Nucleus accumbens (tissue), 56 donors: ENCODE results near the gene LEMD1.
"Not testable (repeated sequence)": the region's sequence is repeated elsewhere in the genome, so short reads cannot be mapped to it uniquely, and the experiment has no call there.

Source experiments
- DNase-seq, 56 donors: peaks; one replicate each; lab custom pipeline; 2025; lab: John Stamatoyannopoulos, UW

Gene LEMD1

GRCh38 chr1:205382990-205383389, 38.9 kb downstream of the LEMD1 start:
- not testable (repeated sequence) for DNase-seq

GRCh38 chr1:205382561-205382960, 39.3 kb downstream of the LEMD1 start:
- no peak for DNase-seq

- DNase-seq = no peak
These were observed 40.6 kb downstream of the LEMD1 start for GRCh38 chr1:205381305-205381704.

DNA sequence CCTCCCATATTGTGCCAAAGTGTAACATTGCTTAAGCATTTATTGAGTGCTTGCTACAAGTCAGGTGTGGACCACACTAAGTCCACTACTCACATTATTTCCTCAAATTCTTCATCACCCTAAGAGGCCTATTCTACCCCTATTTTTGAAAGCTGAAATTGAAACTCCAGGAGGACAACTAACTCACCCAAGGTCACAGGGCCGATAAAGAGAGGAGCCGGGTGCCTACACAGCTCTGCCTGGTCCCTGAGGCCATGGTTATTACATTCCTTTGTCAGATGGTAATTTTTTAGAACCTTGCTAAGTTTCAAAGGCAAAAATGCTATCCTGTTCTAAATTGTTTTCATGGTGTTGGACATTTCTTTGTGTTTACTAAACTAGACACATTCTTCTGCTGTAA, 41.0 kb downstream of the LEMD1 start:
- no peak for DNase-seq

DNA sequence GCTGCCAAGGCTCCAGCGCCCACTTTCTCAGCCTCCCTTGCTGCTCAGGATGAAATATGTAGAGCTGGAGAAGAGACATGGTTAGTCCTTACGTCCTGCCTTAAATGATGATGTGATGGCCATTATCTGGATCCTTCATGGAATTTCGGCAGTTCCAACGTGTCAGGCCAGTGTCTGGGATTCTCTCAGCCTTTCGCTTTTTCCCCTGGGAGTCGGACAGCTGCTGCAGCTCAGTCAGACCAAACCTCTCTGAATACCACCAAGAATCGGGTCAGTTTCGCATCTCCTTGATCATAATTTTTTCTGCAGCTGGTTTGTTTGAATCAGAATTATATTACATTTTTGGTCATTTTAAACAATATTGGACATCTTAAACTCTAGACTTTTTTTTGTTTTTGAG, 42.8 kb downstream of the LEMD1 start:
- no peak for DNase-seq

- DNase-seq = no peak
These were observed 44.5 kb downstream of the LEMD1 start for GRCh38 chr1:205377355-205377754.

GRCh38 chr1:205376739-205377138, 45.1 kb downstream of the LEMD1 start:
- peak in 14 of 56 donors; percentile 18 to 67 (median 44) for DNase-seq

DNA sequence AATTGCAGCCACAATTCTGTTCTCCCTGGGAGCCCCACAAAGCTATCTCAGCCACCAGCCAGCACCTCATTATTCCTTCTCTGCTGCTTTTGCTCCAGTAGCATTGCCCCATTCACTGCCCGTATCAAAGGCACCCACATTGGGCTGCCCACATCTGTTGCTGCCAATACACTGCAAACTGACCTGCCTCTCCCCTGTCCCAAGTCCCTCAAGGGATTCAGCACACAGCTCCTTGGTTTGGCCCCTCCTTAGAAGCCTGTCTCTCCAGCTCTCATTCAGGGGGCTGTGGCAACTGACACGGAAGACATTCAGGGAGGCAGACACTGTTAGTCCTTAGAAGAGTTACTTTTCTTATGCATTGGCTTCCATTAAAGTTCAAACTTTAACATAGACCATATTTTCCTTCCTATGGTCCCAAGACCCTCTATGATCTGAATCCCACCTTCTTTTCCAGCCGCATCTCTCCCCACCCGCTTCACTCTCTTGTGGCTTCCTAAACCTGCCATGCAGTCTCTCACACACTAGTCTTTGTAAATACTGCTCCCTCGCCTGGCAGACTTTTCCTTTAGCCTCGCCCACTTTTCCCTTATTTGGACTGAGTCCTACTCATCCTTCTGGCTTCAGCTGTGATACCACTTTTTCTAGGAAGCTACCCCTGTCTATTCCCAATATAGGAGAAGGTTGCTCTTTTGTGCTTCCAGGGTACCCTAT, 45.9 kb downstream of the LEMD1 start:
- peak in 2 of 56 donors; percentile 19 to 39 for DNase-seq

DNA sequence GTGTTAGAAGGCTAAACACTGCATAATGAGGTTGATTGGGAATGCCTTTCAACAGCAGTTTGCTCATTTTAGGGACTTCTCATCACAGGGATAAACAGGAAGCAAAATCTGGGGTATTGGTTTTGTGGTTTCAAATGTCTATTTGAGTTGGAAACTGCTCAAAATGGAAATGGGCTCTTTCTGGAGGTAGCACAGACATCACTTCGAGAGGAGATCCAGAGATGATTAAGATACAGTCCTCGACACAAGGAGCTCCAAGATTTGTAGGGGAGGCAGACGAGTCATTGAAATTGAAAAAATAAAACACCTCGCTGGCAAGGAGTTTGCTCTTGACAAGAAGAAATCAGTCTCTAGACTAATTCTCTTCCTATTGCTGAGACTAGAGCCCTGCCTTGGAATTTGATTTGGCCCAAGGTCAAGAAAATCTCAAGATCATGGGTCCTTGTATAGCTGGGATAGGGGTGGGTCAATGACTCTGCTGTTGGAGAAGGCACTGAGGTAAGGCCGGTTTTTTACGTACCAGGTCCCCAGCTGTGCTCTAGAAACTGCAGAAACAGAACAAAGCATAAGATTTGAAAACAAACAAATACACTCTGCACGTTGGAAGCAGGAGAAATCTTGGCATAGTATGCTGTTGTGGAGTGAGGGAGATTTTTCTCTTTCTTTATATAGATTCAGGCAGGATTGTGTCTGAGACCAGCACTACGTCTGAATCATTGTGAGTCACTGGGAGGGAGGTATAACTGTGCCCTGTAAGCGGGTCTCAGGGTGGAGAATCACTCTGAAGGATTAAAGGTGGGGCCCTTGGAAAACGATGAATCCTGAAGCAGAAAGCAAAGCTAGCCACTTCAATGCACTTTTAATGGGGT, 47.4 kb downstream of the LEMD1 start:
- no peak for DNase-seq

DNA sequence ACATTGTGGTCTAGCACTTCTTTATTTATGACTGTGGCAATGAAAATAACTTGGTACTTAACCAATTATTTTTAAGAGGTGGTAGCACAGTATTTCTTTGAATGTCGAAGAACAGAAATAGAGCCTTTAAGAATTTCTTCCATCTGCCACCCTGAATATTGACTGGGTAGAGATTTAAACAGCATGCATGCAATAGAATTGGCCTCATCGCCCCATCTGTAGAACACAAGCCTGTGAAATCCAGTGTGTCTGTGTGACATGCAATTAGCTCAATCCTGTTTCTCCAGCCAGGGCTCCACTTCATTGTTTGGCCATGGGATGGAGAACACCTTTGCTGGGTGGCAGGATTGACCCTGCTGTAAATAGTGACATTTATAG, 48.1 kb downstream of the LEMD1 start:
- no peak for DNase-seq

GRCh38 chr1:205373022-205373797, 48.6 kb downstream of the LEMD1 start:
- no peak for DNase-seq

- DNase-seq = no peak
These were observed 49.8 kb downstream of the LEMD1 start for GRCh38 chr1:205371871-205372660.

- DNase-seq = no peak
These were observed 51.1 kb downstream of the LEMD1 start for GRCh38 chr1:205370780-205371179.

GRCh38 chr1:205369701-205370123, 52.1 kb downstream of the LEMD1 start:
- DNase-seq = peak in 6 of 56 donors; percentile 6 to 43 (median 20)

DNA sequence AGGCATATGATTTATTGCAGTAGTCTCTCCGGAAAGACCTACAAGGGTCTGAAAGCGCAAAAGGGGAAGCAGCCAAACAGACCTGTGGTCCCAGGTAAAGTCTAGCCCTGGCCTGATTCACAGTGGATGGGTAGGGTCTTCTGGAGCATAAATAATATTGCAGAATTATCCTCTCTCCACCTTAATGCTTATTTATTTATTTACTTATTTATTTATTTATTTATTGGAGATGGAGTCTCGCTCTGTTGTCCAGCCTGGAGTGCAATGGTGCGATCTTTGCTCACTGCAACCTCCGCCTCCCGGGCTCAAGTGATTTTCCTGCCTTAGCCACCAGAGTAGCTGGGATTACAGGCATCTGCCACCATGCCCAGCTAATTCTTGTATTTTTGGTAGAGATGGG, 53.4 kb downstream of the LEMD1 start:
- no peak for DNase-seq

DNA sequence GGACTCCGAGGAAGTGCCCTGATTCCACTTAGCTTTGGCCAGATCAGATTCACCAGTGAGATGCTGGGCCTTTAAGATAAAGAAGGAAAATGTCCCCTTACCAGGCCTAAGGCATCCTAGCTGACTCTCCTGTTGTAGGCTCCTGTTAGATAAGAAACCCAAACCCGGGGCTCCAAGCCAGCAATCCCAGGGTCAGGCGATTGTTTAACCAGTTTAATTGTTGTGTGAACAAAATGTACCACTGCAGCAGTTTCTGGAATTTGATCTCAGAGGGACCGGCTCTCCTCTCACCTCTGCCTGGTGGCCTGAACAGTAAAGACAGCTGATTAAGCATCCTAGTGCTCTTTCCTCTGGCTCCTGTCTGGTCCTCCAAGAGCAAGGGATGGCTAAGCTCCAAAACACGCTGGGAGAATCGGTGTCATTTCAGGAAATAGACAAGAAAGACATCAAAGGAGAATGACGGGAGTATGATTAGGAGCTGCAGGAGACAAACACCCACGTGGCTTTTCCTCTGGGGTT, 55.9 kb downstream of the LEMD1 start:
- no peak for DNase-seq

- not testable (repeated sequence) for DNase-seq
These were observed 56.8 kb downstream of the LEMD1 start for GRCh38 chr1:205365086-205365485.

- DNase-seq = no peak
These were observed 61.0 kb downstream of the LEMD1 start for GRCh38 chr1:205360891-205361290.

DNA sequence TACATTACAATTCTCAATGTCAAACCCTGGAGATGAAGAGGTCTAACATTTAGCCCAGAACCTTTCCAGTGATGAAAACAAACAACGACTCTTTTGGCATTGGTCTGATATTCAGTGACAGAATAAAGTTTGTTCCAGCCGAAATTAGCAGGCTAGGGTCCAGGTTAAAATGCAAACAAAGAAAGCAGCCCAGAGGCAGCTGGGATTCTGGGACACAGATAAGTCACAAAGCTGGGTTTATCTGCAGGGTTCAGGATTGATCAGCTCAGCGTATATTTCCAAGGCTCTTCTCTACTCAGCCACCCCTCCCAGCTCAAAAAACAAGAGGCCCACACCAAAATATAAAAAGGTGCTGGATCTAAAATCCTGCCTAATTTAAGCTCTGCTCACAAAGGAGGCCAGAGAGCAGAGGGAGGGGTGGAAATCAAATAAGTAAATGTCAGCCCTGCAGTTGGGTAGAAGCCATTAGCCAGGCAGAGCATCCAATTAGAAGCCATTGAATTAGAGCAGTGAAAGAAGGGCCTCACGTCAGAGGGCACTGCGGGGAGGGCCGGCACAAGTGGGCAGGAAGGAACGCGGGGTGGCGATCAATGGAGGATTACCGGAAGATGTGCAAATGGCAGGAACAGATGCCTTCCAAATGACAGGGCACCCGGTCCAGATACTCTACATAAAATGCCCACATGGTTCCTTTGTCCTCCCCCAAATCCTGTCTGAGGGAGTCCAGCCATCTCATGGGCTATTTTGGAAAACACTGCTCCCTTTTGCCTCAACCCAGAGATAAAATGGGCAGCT, 61.9 kb downstream of the LEMD1 start:
- peak in 36 of 56 donors; percentile 14 to 77 (median 49) for DNase-seq
